Peyer's patch (tissue), 4 donors: ENCODE results near the gene HDAC4.

ENCODE experiments used
- CTCF ChIP-seq, 6 experiments: fragments of 450-650 bp in 4 of 6; fragments of 200-600 bp in 2 of 6; sonication (generic) in 1 of 6; IDR thresholded peaks; one replicate each; pipeline ENCODE4 v1.5.1; 2017 to 2019; ENCODE audit warnings: antibody characterized with exemption in 6 of 6, mild to moderate bottlenecking in 3 of 6, moderate library complexity in 1 of 6
- POLR2A ChIP-seq, 2 donors: fragments of 450-650 bp; IDR thresholded peaks; one replicate each; pipeline ENCODE4 v1.5.1; 2017; ENCODE audit warnings: antibody characterized with exemption in 2 of 2, mild to moderate bottlenecking in 2 of 2, moderate library complexity in 2 of 2

GRCh38 chr2:239411117-239411516 lies 10.3 kb upstream of the HDAC4 start:
- no peak for TF ChIP-seq CTCF (IDR thresholded peaks at IDR 0.05)
- TF ChIP-seq POLR2A (IDR thresholded peaks at IDR 0.05) = no peak
